ENCODE data around the gene OLIG1. TPM values are rescaled to one million over a fixed set of nuclear protein-coding genes. Genes with fewer than 3 reads are reported as not detected.

Gene OLIG1
- total RNA-seq, 1 donor from 2014 or later, result 0.32 TPM

Other genes with a start within 250 kb of the OLIG1 start
- not detected for gene OLIG2, start 44.2 kb upstream of the OLIG1 start, total RNA-seq
- 14.4 TPM for gene IFNAR2, start 159.8 kb downstream of the OLIG1 start, total RNA-seq
- 7.2 TPM for gene IL10RB, start 196.2 kb downstream of the OLIG1 start, total RNA-seq